SK-MEL-5 (cell line): Measurements from ENCODE around the gene ZNF497. TPM values are rescaled to one million over a fixed set of nuclear protein-coding genes. Genes with fewer than 3 reads are reported as not detected.
"Not testable (repeated sequence)": the region's sequence is repeated elsewhere in the genome, so short reads cannot be mapped to it uniquely, and the experiment has no call there.

Experiments used
- DNase-seq: peaks from one replicate; pipeline ENCODE4 v3.0.0-alpha.2; 2016; ENCODE audit warnings: low read depth, low spot score
- in situ Hi-C: cut with HindIII; loops from 2 replicates; pipeline ENCODE4 v1.10.0; 2016; ENCODE audit warnings: low sequenced_read_pairs, high pct_unique_total_duplicates, low pct_unique_long_range_greater_than_20kb
- polyA plus RNA-seq, 2 experiments: library from polyadenylated mRNA; depleted of rRNA; stranded (reverse); fragments of >200 nt; gene quantifications; 2 replicates each; pipeline ENCODE4 v1.2.3, GENCODE V29; 2015
- total RNA-seq: library from RNA; depleted of rRNA; stranded (reverse); fragments of >200 nt; shearing (Covaris generic); gene quantifications from 2 replicates; pipeline ENCODE4 v1.2.3, GENCODE V29; 2014; rRNA removed

Gene ZNF497
- total RNA-seq, result 0.40 and 1.3 TPM in 2 replicates
- 0.25 and 0.93 TPM in 2 replicates for polyA plus RNA-seq (2015; cell fraction: cytosol; rRNA removed)
- 0.51 and 1.2 TPM in 2 replicates for polyA plus RNA-seq (2015; cell fraction: nucleus; rRNA removed)

- DNase-seq, result peak; percentile 93
- in situ Hi-C loops, result no loop called here
Measured at GRCh38 chr19:58362272-58362994, at the start of gene ZNF497. Gene ZNF497 (minus strand): TSS chr19:58362751. CDS start chr19:58357635, 5,116 bp downstream.

- in situ Hi-C loops, result no loop called here
- peak; percentile 46 for DNase-seq
Measured at GRCh38 chr19:58409010-58409790, 46.6 kb upstream of the ZNF497 start.

GRCh38 chr19:58408152-58409009 lies 45.8 kb upstream of the ZNF497 start, which contains the start of gene ZNF584:
Gene ZNF584 (plus strand): TSS chr19:58408649. CDS start chr19:58409148, 499 bp downstream.
- peak; percentile 95 for DNase-seq
- in situ Hi-C loops, result no loop called here

GRCh38 chr19:58407658-58408151 lies 45.2 kb upstream of the ZNF497 start:
- no peak for DNase-seq
- in situ Hi-C loops, result no loop called here

- in situ Hi-C loops, result no loop called here
- peak; percentile 37 for DNase-seq
Measured at GRCh38 chr19:58406818-58407657, 44.5 kb upstream of the ZNF497 start.

- in situ Hi-C loops, DNase-seq: not testable (repeated sequence)
Measured at GRCh38 chr19:58403920-58404478, 41.4 kb upstream of the ZNF497 start.

GRCh38 chr19:58401840-58402421 lies 39.4 kb upstream of the ZNF497 start:
- no peak for DNase-seq
- in situ Hi-C loops, result no loop called here

GRCh38 chr19:58400916-58401839 lies 38.6 kb upstream of the ZNF497 start:
- in situ Hi-C loops, result no loop called here
- DNase-seq, result peak; percentile 98

- in situ Hi-C loops, result no loop called here
- DNase-seq, result no peak
Measured at GRCh38 chr19:58400316-58400915, 37.9 kb upstream of the ZNF497 start.

GRCh38 chr19:58399903-58400302 lies 37.4 kb upstream of the ZNF497 start:
- in situ Hi-C loops, result no loop called here

GRCh38 chr19:58398545-58398944 lies 36.0 kb upstream of the ZNF497 start:
- DNase-seq, result no peak
- in situ Hi-C loops, result no loop called here

More at GRCh38 chr19:58399903-58400302, 37.4 kb upstream of the ZNF497 start:
- DNase-seq, result no peak

- in situ Hi-C loops, result no loop called here
- DNase-seq, result no peak
Measured at GRCh38 chr19:58398087-58398486, 35.5 kb upstream of the ZNF497 start.

- in situ Hi-C loops, result no loop called here
- no peak for DNase-seq
Measured at GRCh38 chr19:58397533-58398037, 35.0 kb upstream of the ZNF497 start.

- no peak for DNase-seq
- in situ Hi-C loops, result no loop called here
Measured at GRCh38 chr19:58396691-58397532, 34.4 kb upstream of the ZNF497 start.
